ENCODE data around the gene INSR.
"Not testable (repeated sequence)": the region's sequence is repeated elsewhere in the genome, so short reads cannot be mapped to it uniquely, and the experiment has no call there.

The INSR gene

GRCh38 chr19:7224209-7224686, 70.0 kb downstream of the INSR start:
- no peak for DNase-seq (ENCODE audit: low spot score)

GRCh38 chr19:7223429-7223828, 70.8 kb downstream of the INSR start:
- DNase-seq (ENCODE audit: low spot score): no peak

GRCh38 chr19:7219056-7219455, 75.2 kb downstream of the INSR start:
- DNase-seq (ENCODE audit: low spot score): no peak

- no peak for DNase-seq (ENCODE audit: low spot score)
These were observed 76.4 kb downstream of the INSR start for GRCh38 chr19:7217861-7218260.

GRCh38 chr19:7216373-7216902, 77.8 kb downstream of the INSR start:
- DNase-seq (ENCODE audit: low spot score): no peak

- DNase-seq (ENCODE audit: low spot score): no peak
These were observed 79.0 kb downstream of the INSR start for GRCh38 chr19:7215176-7215575.

GRCh38 chr19:7214324-7215089, 79.7 kb downstream of the INSR start:
- no peak for DNase-seq (ENCODE audit: low spot score)

GRCh38 chr19:7213628-7214323, 80.4 kb downstream of the INSR start:
- no peak for DNase-seq (ENCODE audit: low spot score)

GRCh38 chr19:7211191-7211951, 82.8 kb downstream of the INSR start:
- no peak for DNase-seq (ENCODE audit: low spot score)

GRCh38 chr19:7210359-7210758, 83.9 kb downstream of the INSR start:
- no peak for DNase-seq (ENCODE audit: low spot score)

GRCh38 chr19:7209597-7210325, 84.5 kb downstream of the INSR start:
- DNase-seq (ENCODE audit: low spot score): not testable (repeated sequence)

GRCh38 chr19:7209036-7209435, 85.2 kb downstream of the INSR start:
- DNase-seq (ENCODE audit: low spot score): not testable (repeated sequence)

GRCh38 chr19:7203332-7203731, 90.9 kb downstream of the INSR start:
- no peak for DNase-seq (ENCODE audit: low spot score)

GRCh38 chr19:7202888-7203287, 91.3 kb downstream of the INSR start:
- DNase-seq (ENCODE audit: low spot score): no peak

GRCh38 chr19:7200736-7201135, 93.5 kb downstream of the INSR start:
- no peak for DNase-seq (ENCODE audit: low spot score)

GRCh38 chr19:7199613-7200533, 94.3 kb downstream of the INSR start:
- DNase-seq (ENCODE audit: low spot score): peak; percentile 30

- peak; percentile 96 for DNase-seq (ENCODE audit: low spot score)
These were observed 96.2 kb downstream of the INSR start for GRCh38 chr19:7197760-7198696.

- peak; percentile 97 for DNase-seq (ENCODE audit: low spot score)
These were observed 97.0 kb downstream of the INSR start for GRCh38 chr19:7197119-7197759.

- no peak for DNase-seq (ENCODE audit: low spot score)
These were observed 97.5 kb downstream of the INSR start for GRCh38 chr19:7196763-7197118.

All from NAMALWA (cell line).